Cardiac septum (tissue), 1 donor: ENCODE measurements around the gene AADACL3. TPM values are rescaled to one million over a fixed set of nuclear protein-coding genes. Genes with fewer than 3 reads are reported as not detected.

Source experiments
- DNase-seq: peaks from one replicate; pipeline ENCODE4 v3.0.0-alpha.2; 2020; ENCODE audit warnings: low spot score
- intact Hi-C: fragments of 100-400 bp; cut with DNase I; formaldehyde crosslinking; loops from one replicate; pipeline ENCODE4 v1.14.0; 2022
- total RNA-seq: library from RNA; stranded (reverse); fragmentation: NEBNext Ultra II Directional; extraction: Animal tissue kit (Norgen Biotek cat#: 25700); gene quantifications from one replicate; pipeline ENCODE4 v1.2.1, GENCODE V29; 2021
- donor health status: DM: no; HTN: no; CAD: no.

AADACL3 gene
- total RNA-seq, 1 donor from 2014 or later: not detected

DNA sequence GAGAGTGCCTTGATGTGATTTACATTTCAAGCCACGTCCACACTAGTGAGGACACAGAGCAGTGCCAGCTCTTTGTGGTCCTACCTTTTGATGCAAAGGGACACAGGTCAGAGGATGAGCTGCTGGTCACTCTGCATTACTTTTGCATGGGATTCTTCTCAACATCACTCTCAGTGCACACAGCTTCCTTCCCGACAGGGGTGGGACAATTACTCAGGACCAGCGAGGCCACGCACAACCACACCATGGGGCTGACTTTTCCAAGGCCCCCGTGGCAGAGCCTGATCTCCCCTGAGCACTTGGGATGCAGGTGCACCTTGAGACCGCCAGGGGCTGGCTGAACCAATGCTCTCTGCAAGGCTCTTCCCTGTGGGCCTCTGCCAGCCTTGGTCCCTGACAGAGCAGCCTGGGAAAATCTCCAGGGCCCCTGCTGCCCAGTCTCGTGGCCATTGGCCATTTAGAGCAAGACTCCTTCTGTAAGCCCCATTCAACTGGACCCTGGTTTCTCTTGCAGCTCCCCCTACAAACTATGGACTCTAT, 44.4 kb downstream of the AADACL3 start:
- intact Hi-C loops: no loop called here
- DNase-seq: no peak

DNA sequence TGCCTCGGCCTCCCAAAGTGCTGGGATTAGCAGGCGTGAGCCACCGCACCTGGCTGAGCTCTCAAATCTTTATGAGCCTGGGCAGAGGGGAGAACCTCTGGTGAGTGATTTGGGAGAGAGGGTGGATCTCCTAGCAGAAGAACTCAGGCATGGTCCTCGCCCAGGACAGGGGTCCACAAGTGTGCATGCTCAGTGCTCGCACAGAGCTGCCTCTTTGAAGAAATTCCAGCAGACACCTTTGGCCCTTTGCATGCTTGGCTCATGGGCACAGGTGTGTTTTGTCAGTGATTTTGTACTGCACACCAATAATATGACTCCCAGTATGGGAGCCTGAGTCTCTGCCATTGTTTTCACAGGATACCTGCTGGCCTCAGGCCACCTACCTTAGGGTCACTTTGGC, 45.9 kb downstream of the AADACL3 start:
- DNase-seq: no peak
- intact Hi-C loops: no loop called here

DNA sequence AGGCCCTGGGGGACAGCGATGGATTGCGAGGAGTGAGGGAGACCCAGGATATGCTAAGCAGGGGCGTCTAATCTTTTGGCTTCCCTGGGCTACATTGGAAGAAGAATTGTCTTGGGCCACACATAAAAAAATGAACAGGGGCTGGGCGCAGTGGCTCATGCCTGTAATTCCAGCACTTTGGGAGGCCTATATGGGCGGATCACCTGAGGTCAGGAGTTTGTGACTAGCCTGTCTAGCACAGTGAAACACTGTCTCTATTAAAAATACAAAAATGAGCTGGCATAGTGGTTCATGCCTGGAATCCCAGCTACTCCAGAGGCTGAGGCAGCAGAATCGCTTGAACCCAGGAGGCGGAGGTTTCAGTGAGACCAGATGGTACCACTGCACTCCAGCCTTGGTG, 46.9 kb downstream of the AADACL3 start:
- intact Hi-C loops: no loop called here
- DNase-seq: no peak

DNA sequence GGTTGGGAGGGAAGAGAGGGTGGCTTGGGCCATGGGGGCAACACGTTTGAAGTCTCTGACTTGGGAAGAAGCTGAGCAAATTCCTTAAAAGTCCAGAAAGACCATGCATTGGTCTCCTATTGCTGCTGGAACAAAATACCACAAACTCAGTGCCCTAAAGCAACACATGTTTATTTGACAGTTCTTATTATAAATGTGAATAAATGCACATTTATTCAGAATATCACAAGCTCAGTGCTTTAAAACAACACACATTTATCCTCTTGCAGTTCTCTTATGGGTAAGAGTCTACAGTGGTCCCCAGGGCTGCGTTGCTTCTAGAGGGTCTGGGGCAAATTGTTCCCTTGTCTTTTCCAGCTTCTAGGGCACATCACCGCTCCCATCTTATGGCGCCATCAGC, 47.6 kb downstream of the AADACL3 start:
- intact Hi-C loops: no loop called here
- no peak for DNase-seq

DNA sequence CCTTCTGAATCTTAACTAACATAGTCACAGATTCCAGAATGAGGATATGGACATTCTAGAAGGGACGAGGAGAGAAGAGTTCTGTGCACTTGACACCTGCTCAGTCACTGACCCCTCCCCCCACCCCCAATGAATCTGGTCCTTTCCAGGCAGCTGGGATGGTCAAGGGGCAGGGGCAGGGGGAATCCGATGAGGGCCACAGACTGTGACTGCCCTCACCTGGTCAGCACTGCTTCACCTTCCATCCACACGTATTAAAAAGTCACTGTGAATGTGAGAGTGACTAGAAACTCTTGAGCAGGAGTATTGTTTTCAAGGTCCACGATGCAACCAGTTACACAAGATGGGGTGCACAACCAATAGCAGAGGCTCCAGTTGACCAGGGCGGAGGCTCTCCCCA, 48.1 kb downstream of the AADACL3 start:
- intact Hi-C loops: no loop called here
- no peak for DNase-seq

DNA sequence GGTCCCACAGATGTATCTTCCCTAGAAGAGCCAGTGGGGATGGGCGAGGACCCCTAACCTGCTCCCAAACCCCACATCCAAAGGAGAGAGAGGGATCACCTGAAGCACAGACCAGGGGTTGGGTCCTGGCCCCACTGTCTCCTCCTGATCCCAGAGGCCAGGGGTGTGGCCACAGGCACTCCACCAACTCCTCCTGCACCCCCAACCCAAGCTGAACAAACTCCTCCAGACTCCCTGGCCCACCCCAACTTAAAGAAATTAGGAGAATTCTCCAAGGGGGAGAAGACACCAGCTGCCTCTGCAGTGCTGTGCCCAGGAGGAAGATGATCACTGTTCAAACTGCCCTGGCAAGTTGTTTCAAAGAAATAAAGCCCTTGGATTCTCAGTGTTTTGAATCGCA, 53.1 kb downstream of the AADACL3 start:
- intact Hi-C loops: no loop called here
- DNase-seq: no peak

DNA sequence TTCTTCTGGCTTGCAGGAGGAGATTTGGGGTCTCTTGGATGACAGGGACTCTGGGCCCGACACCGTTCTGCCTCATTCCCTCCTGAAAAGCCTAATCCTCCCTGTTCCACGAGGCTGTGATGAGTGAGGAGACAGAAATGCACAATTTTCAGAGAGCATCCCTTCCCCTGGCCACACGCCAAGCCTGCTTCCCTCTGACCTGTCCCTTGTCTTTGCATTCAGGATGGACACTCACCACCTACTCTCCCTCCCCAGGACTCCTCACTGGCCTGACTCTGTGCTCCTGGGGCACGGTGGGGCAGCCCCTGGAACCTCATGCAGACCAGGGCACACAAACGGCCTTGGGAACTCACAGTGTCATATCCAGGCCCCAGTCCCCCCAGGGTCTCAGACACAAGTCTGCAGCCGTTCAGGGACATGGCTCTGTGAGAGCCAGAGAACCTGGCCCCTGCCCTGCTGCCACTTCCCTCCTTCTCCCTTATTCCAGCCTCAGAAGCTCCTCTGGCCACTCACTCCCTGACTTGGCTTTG, 54.1 kb downstream of the AADACL3 start:
- DNase-seq: no peak
- intact Hi-C loops: no loop called here

DNA sequence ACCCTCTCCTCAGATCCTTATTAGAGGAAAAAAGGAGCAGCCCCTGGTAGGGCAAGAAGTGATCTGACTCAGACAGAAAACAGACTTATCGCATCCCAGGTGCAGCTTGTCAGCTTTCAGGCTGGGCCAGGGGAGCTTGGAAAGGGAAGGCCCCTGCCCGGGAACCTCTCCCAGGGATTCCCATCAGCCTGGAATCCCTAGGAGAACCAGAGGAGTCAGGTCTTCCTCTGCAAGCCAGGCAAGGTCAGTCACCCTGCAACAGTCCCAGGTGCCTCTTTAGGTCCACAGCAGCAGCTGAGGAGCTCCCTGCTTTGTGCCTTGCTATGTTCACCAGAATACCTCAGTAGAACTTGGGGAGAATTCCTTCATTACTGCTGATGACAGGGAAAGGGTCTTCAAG, 54.7 kb downstream of the AADACL3 start:
- DNase-seq: no peak
- intact Hi-C loops: no loop called here

DNA sequence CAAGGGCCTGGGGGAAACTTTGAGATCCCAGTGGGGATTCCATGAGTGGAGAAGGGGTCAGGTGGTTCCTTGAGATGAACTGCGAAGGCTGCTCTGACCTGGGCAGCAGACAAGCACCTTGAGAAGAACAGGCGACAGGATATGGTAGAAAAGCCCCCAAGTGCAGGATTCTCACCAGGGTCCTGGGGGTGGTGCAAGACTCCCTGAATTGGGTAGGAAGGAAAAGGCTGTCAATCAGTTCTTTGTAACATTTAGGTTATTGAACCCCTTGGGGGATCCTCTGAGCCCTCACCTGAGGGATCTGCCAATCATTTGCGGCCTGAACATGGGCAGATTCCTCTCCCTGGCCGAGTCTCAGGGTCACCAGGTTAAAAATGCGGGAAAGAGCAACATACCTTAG, 55.3 kb downstream of the AADACL3 start:
- intact Hi-C loops: no loop called here

DNA sequence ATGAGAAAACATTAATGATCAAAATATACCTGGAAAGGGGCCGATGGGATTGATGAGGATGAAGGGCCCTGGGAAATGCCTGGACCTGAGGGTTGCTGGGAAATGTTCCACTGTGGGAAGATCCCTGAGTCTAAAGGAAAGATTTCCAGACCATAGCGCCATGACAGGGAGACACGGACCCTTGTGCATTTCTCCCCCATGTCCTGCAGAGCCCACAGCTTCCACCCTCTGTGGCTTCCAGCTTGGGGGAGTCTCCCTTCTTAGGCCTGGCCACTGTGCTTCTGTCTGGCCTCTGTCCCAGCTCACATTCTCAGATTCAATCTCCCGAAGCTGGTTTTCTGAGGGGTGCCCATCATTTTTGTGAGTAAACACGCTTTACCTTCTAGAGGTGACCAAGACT, 56.6 kb downstream of the AADACL3 start:
- no peak for DNase-seq
- intact Hi-C loops: no loop called here

More for the DNA sequence above, 55.3 kb downstream of the AADACL3 start:
- no peak for DNase-seq

DNA sequence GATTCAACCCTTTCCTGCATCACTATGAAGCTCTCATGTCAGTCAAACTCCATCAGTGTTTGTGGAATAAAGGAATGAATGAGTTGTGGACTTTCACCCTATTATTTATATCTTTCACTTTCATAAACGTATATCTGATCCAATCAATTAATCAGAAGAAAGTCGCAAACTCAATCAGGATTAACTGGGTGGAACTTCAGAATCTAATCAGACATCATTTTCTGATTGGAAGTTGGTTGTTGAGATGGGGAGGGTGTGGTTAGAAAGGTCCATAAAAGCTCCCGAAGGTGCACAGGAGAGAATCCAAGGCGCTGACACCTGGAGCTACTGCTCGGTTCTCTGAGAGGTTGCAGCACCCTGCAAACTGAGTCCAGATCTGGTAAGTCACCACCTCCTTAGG, 57.5 kb downstream of the AADACL3 start, which contains the start of gene PRAMEF12:
Gene PRAMEF12 (plus strand): TSS at position 301 of the 400 bp plus-strand sequence. CDS start 1,130 bp downstream, outside the sequence.
- intact Hi-C loops: no loop called here
- no peak for DNase-seq

DNA sequence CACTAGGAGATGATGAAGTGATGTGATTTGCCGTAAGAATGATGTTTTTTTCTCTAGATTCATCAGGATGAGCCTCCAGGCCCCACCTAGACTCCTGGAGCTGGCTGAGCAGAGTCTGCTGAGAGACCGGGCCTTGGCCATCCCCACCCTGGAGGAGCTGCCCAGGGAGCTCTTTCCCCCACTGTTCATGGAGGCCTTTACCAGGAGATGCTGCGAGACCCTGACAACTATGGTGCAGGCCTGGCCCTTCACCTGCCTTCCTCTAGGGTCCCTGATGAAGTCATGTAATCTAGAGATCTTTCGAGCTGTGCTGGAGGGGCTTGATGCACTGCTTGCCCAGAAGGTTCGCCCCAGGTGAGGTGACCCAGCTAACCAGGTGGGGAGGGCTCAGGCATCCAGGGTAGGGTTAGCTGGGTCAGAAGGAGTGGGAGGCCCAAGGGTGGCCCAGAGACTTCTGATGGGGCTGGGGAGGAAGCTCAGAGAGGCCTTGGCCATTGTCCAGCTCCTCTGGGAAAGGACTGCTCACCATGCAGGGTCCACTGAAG, 59.0 kb downstream of the AADACL3 start:
- DNase-seq: no peak
- intact Hi-C loops: no loop called here

DNA sequence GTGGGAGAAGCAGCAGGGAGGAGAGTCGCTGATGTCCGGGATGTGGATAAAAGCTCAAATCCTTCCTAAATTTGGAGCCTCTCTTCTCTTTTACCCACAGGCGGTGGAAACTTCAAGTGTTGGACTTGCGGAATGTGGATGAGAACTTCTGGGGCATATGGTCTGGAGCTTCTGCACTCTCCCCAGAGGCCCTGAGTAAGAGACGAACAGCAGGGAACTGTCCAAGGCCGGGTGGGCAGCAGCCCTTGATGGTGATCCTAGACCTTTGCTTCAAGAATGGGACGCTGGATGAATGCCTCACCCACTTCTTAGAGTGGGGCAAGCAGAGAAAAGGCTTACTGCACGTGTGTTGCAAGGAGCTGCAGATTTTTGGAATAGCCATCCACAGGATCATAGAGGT, 59.5 kb downstream of the AADACL3 start:
- DNase-seq: no peak
- intact Hi-C loops: no loop called here

DNA sequence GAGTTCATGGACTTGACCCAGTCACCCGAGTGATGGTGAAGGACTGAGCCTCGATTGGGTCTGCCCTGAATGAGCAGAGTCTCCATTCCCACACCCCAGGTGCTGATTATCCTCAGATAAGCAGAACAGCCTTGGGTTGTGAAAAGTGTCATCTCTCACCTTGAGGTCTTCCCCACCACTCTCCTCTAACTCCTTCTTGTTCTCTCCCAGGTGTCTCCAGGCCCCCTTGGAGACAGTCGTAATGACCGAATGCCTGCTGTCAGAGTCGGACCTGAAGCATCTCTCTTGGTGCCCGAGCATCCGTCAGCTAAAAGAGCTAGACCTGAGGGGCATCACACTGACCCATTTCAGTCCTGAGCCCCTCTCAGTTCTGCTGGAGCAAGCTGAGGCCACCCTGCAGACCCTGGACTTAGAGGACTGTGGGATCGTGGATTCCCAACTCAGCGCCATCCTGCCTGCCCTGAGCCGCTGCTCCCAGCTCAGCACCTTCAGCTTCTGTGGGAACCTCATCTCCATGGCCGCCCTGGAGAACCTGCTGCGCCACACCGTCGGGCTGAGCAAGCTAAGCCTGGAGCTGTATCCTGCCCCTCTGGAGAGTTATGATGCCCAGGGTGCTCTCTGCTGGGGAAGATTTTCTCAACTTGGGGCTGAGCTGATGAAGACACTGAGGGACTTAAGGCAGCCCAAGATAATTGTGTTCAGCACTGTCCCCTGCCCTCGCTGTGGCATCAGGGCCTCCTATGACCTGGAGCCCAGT, 61.1 kb downstream of the AADACL3 start:
- intact Hi-C loops: no loop called here
- no peak for DNase-seq

Other genes with a start within 250 kb of the AADACL3 start
- 41.8 TPM for gene DHRS3, start 97.9 kb upstream of the AADACL3 start, total RNA-seq
- not detected for gene AADACL4, start 72.0 kb upstream of the AADACL3 start, total RNA-seq
- gene CFAP107, start 30.1 kb downstream of the AADACL3 start, total RNA-seq: not detected
- gene PRAMEF12, start 57.6 kb downstream of the AADACL3 start, total RNA-seq: not detected
- not detected for gene PRAMEF1, start 75.3 kb downstream of the AADACL3 start, total RNA-seq
- not detected for gene PRAMEF11, start 115.3 kb downstream of the AADACL3 start, total RNA-seq
- gene HNRNPCL1, start 132.6 kb downstream of the AADACL3 start, total RNA-seq: not detected
- gene PRAMEF2, start 141.0 kb downstream of the AADACL3 start, total RNA-seq: not detected
- gene PRAMEF4, start 170.1 kb downstream of the AADACL3 start, total RNA-seq: not detected
- gene PRAMEF10, start 182.2 kb downstream of the AADACL3 start, total RNA-seq: not detected
- not detected for gene PRAMEF7, start 200.5 kb downstream of the AADACL3 start, total RNA-seq
- not detected for gene PRAMEF6, start 231.5 kb downstream of the AADACL3 start, total RNA-seq